NB4 (cell line): ENCODE data around the gene LRRC56.
A peak's percentile ranks its signal among the peaks of the same experiment; 100 is the strongest.

Source experiments
- DNase-seq: peaks from one replicate; pipeline ENCODE4 v3.0.0; 2010; ENCODE audit warnings: low read depth
- H3K4me3 ChIP-seq: one replicate; pipeline ENCODE4 v1.5.1; 2011; ENCODE audit warnings: mild to moderate bottlenecking, low read depth, low read length, moderate library complexity
- CTCF ChIP-seq: IDR thresholded peaks from one replicate; pipeline ENCODE4 v1.5.1; 2012; ENCODE audit warnings: low read depth, low read length
- MAX ChIP-seq: IDR thresholded peaks from 2 replicates; pipeline ENCODE4 v1.6.1; 2011; ENCODE audit warnings: low read depth, low read length
- MYC ChIP-seq: IDR thresholded peaks from 2 replicates; pipeline ENCODE4 v1.6.1; 2011; ENCODE audit warnings: low read depth, low read length
- POLR2A ChIP-seq: IDR thresholded peaks from 2 replicates; pipeline ENCODE4 v1.6.1; 2011; ENCODE audit warnings: mild to moderate bottlenecking; ENCODE audit not compliant: insufficient read length; ENCODE audit errors: extremely low read depth

The LRRC56 gene

GRCh38 chr11:518463-519202 is 18.7 kb upstream of the LRRC56 start:
- peak; percentile 94 for DNase-seq
- peak overlapping the region; percentile 32 for H3K4me3 ChIP-seq

GRCh38 chr11:520428-521176 is 16.7 kb upstream of the LRRC56 start:
- TF ChIP-seq MAX (no peak), CTCF (peak; percentile 36)
- H3K4me3 ChIP-seq, result no peak overlapping the region
- no peak for DNase-seq

More at GRCh38 chr11:518463-519202, 18.7 kb upstream of the LRRC56 start:
- peak; percentile 88 for TF ChIP-seq MYC
- TF ChIP-seq POLR2A, result peak; percentile 63
- TF ChIP-seq MAX, result peak; percentile 88
- TF ChIP-seq CTCF, result peak; percentile 60

- no peak overlapping the region for H3K4me3 ChIP-seq
- no peak for DNase-seq
- no peak for TF ChIP-seq MAX
- no peak for TF ChIP-seq POLR2A
- no peak for TF ChIP-seq MYC
- no peak for TF ChIP-seq CTCF
Measured at GRCh38 chr11:521177-521688, 16.1 kb upstream of the LRRC56 start.

GRCh38 chr11:526192-526591 is 11.1 kb upstream of the LRRC56 start:
- no peak for DNase-seq
- TF ChIP-seq MYC (no peak), MAX (no peak), POLR2A (no peak), CTCF (no peak)

GRCh38 chr11:528166-528814 is 9.0 kb upstream of the LRRC56 start:
- TF ChIP-seq CTCF, result no peak
- TF ChIP-seq POLR2A, result no peak
- no peak for TF ChIP-seq MAX
- TF ChIP-seq MYC, result no peak
- H3K4me3 ChIP-seq, result no peak overlapping the region
- DNase-seq, result no peak

More at GRCh38 chr11:526192-526591, 11.1 kb upstream of the LRRC56 start:
- no peak overlapping the region for H3K4me3 ChIP-seq
